ENCODE measurements around the gene ST7. TPM values are rescaled to one million over a fixed set of nuclear protein-coding genes. Genes with fewer than 3 reads are reported as not detected.

The ST7 gene
- polyA plus RNA-seq, 3 donors: 12.4 to 17.4 (median 15.3) TPM

DNA sequence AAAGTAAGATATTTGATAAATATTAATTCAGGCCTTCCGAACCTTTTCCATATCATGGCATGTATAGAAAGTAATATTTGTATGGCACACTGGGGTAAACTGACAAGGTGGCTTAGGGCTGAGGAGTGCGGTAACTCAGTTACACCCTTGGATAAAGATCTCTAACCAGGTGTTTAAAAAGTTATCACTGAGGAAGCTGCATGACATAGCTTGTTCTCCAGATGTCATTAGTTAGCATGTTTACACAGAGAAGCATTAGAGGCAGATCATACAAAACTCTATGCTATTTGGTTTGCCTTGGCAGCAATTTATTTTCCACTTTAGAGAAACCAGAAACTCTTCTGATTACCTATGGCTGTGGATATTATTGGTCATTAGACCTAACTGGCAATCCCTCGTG is 118.2 kb downstream of the ST7 start:
- H3K27ac ChIP-seq (ENCODE audit: low read depth, low read length): no peak overlapping the region
- 74 to 93% (median 87%) methylated on average over 3 of the region's 3 CpGs for WGBS, 3 donors

DNA sequence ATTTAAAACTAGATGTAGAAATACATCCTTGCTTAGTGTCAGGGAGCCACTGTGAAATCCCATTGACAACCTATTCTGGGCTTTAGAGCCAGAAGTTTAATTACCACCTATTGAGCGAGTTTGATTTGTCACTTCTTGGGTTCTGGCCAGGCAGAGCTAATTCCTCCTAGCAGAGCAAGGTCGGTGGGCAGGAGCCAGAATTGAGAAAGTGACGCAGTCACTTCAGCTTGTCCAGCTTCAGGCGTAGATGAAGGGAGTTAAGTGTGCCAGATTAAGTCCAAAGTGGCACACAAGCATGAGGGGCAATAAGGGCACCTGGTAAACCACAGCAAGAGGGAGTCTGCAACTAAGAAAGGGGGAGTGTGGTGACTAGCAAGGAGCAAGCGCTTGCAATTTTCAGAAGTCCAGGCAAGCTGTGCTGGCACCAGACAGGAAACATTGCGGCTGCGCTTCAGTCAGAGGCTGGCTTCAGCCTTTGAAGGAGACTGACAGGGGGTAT is 119.4 kb downstream of the ST7 start:
- no peak overlapping the region for H3K27ac ChIP-seq (ENCODE audit: low read depth, low read length)
- WGBS, 3 donors: 16 to 38% (median 31%) methylated on average over 7 of the region's 7 CpGs

DNA sequence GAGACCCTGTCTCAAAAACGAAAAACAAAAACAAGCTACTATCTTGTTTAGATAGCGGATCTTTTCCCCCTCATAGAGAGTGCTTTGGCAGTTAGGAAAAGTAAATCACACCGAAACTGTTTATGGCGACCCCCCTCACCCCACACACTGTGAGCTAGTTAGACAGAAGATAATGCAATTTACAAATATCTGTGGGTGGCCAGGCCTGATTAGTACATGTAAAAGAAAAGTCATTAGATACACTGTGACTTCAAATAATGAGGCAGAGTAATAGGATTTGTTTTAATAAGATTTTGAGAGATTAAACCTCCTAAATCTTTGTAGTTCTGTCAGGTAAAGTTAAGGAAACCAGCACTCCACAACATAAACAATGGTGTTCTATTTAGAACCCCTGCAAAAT is 121.1 kb downstream of the ST7 start:
- 93 to 94% (median 94%) methylated on average over 4 of the region's 4 CpGs for WGBS, 3 donors
- no peak overlapping the region for H3K27ac ChIP-seq (ENCODE audit: low read depth, low read length)

DNA sequence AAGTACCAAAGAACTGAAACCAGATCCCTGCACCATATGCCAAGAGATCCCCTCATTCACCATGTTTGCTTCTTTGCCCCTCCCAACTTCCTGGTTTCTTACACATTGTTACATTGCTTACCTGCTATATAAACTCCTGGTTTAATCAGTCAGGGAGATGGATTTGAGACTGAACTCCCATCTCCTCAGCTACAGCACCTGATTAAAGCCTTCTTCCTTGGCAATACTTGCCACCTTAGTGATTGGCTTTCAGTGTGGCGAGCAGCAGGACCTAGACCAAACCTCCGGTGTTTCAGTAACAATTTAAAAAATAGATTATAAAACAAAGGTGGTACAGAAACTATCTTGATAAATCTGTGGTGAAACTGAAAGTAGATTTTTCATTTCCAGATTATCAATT is 122.6 kb downstream of the ST7 start:
- WGBS, 3 donors: 97 to 100% (median 99%) methylated on average over 2 of the region's 2 CpGs
- H3K27ac ChIP-seq (ENCODE audit: low read depth, low read length): no peak overlapping the region

DNA sequence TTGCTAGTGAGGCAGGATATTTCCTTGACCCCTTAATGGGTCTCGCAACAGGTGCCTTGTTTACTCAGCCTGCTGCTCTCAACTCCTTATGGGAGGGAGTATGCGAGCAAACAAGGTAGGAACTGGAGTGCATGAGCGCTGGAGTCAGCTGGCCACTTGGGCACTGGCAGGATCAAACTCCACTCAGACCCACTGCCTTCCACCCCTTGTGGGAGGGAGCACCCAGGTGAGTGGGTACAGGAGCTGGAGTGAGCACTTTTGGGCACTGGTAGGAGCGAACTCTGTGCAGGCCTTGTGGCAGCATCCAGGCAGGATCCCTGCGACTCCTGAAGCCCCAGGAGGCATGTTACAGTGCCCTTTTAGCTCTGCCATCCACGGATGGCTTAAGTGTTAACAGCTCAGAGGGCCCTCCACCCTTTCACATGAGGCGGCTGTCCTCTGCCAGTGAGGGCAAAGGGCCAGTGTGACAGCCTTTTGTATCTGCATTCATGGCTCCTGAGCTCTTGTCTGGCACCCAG is 123.2 kb downstream of the ST7 start:
- no peak overlapping the region for H3K27ac ChIP-seq (ENCODE audit: low read depth, low read length)
- WGBS, 3 donors: 78 to 82% (median 81%) methylated on average over 7 of the region's 7 CpGs

DNA sequence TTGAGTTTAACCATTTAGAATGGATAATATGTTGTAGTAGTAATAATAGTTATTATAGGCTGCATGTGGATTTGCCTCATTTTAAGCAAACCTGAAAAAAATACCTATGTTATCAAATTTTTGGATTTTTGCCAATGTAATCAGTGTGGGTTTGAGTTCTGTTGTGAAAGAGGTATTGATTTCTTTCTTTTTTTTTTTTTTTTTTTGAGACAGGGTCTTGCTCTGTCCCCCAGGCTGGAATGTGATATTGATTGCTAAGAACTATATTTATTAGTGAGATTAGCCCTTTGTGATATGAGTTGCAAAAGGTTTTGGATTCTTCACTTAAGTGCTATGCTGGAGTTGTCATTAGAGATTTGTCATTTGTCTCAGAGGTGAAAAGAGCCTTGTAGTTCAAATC is 124.4 kb downstream of the ST7 start:
- no peak overlapping the region for H3K27ac ChIP-seq (ENCODE audit: low read depth, low read length)

DNA sequence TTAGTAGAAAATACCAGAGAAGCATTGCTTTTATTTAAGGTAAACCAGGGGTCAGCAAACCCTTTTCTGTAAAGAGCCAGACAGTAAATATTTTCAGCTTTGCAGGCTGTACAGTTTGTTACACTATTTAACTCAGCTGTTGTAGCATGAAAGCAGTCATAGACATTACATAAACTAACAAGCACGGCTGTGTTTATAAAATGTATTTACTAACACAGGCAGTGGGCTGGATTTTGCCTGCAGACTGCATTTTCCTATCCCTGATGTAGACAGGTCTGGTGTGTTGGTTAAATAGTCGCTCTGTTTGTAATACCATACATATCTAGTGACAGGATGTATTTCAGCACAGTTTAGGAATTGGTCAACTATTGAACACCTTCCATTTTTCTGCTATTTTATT is 129.3 kb downstream of the ST7 start:
- WGBS, 3 donors: 69 to 71% (median 70%) methylated on average over 2 of the region's 2 CpGs
- H3K27ac ChIP-seq (ENCODE audit: low read depth, low read length): no peak overlapping the region

DNA sequence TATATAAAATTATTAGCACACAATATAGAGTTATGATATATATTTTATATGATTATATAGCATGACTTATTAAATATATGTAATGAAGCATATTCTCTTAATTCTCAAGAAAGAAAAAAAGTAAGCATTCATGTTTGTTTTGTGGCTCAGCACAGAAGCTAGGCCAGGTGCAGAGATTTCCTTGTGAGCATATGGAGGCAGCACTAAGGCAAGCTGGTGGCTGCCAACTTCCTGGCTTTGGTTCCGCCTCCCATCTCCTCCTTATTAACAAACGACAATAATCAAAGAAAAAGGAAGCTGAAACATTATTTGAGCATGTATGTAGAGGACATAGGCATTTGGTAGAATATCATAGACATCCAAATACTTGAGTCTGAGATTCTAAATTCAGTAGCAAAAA is 130.3 kb downstream of the ST7 start:
- no peak overlapping the region for H3K27ac ChIP-seq (ENCODE audit: low read depth, low read length)
- WGBS, 3 donors: 33 to 42% (median 35%) methylated on average over 2 of the region's 2 CpGs

DNA sequence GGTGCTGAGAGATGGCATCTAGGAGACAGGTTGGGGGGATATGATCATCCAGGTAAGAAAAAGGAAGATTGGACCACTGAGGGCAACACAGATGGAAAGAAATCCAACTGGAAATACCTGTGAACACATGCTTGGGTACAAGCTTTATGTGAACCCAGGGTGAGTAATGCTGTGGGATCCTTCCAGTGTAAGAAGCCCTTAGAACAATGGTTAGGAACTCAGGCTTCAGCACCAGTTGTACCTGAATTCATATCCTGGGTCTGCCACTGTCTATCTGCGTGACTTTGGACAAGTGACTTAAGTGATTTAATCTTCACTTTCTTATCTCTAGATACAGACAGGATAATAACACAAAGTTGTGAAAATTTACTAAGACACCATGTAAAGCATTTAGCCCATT is 131.0 kb downstream of the ST7 start:
- H3K27ac ChIP-seq (ENCODE audit: low read depth, low read length): no peak overlapping the region
- WGBS, 3 donors: 82 to 93% (median 89%) methylated on average over 1 of the region's 1 CpG

DNA sequence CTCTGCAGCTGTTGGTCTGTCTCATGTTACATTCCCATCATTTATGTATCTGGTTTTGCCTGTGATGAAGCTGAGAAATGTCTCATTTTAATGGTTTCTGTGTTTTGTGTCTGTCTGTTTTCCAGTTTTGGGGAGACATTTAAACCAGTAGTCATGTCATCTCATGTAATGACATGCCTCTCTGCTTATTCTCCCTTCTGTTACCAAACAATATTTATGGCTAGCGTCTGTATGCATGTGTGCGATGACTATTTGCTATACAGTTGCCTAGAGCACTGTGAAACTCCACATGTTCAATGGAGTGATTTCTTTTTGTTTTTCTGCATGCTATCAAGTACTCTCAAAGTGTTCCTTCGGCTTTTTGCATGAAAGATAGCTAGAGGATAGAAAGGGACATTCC is 132.0 kb downstream of the ST7 start:
- 88 to 95% (median 91%) methylated on average over 3 of the region's 3 CpGs for WGBS, 3 donors
- H3K27ac ChIP-seq (ENCODE audit: low read depth, low read length): no peak overlapping the region

DNA sequence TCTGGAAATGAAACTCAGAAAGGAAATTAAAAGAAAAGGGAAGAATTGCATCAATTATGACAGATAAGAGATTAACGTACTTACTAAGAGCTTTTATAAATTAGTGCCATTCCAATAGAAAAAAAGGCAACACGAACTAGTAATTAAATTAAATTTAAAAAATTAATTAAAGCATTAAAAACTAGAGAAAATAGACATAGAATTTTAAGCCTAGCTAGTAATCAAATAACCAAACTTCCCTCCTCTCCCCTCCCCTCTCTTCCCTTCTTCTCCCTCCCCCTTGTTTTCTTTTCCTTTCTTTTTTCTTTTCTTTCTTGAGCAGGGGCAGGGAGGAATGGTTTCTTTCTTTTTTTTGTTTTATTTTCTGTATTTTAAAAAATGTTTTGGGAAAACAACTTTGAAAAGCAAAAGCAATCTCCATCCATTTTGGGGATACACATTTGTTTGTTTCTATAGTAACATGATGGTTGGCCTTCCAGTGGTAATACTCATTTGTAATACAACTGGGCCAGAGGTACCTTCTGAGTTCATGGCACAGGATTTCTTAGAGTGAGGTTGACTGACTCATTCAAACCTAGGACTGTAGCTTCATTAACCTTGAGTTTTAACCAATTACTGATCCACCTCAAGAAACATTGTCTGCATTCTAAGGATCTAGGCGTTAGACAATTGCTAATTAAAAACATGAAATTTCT is 132.6 kb downstream of the ST7 start:
- no peak overlapping the region for H3K27ac ChIP-seq (ENCODE audit: low read depth, low read length)
- 75 to 82% (median 76%) methylated on average over 3 of the region's 3 CpGs for WGBS, 3 donors

DNA sequence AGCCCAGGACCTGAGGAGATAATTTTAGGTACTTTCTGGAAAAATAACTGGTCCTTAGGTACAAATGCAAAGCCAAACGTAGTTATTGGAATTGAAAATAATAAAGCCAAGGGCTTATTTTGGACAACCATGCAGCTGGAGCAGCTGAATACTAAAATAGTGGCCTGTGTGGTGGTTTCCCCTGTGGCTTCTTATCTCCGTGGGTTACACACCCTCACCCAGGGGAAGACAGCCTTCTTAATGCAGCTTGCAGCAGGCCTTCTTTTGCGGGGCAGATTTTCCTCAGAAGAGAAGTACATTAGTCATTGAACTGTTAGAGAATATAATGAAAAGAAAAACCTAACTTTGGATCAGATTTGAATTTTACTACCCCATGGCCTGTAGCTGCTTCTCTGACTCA is 133.5 kb downstream of the ST7 start:
- no peak overlapping the region for H3K27ac ChIP-seq (ENCODE audit: low read depth, low read length)
- 44 to 86% (median 56%) methylated on average over 3 of the region's 3 CpGs for WGBS, 3 donors

DNA sequence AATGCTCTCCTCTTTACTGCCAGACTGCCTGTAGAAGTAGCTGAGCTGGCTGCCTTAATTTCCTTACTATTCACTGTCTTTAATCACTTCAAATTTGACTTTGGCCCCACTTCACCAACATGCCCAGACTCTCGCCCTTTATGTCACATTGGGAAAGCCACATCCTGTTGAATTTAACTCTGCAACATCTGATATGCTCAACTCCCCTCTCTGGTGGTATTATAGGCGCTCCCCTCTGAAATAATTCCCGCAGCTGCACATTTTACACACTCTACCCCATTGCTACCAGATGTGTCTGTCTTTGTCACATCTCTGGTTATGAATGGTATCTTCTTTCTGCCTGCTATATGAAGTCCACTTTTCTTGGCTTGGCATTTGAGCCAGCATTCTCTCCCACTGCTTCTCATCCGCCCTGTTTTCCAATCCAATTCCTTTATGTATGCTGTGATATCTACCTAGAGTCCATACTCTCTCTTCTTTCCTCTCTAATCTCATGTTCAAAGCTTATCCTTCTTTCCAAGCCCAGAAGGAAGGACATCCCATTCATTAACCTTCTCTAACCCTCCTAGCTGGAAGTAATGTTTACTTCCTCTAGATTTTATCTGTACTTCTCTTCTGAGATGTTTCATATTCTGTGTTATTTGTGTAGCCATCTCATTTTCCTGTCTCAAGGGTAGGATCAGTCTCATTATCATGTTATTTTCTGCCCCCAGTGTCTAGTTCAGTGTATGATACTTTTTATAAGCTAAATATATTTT is 134.5 kb downstream of the ST7 start:
- 58 to 81% (median 64%) methylated on average over 4 of the region's 4 CpGs for WGBS, 3 donors
- no peak overlapping the region for H3K27ac ChIP-seq (ENCODE audit: low read depth, low read length)

DNA sequence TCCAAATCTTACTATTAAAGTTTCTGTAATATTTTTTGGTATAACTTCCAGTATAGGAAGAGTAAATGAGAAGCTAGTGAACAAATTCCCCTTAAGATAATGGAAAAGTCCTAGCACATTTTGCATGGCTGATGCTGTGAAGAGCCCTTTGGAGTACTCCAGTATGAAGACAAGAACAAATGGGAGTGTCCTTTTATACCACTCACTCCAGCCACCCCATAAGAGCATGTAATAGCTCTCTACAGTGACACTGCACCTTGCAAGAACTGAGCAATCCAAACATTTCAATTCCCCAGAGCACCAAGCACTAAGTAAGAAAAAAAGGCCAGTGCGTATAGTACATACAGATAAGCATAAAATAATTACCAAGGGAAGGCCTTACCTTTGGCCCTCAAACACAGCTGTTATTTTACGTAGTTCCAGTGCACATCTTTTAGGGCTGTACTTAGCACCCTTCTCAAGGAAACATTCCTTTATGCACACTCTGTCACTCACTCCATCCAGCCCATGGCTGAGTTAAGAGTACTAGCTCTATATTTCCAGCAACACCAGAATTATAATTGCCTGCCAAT is 135.4 kb downstream of the ST7 start:
- 40 to 95% (median 93%) methylated on average over 2 of the region's 2 CpGs for WGBS, 3 donors
- no peak overlapping the region for H3K27ac ChIP-seq (ENCODE audit: low read depth, low read length)

DNA sequence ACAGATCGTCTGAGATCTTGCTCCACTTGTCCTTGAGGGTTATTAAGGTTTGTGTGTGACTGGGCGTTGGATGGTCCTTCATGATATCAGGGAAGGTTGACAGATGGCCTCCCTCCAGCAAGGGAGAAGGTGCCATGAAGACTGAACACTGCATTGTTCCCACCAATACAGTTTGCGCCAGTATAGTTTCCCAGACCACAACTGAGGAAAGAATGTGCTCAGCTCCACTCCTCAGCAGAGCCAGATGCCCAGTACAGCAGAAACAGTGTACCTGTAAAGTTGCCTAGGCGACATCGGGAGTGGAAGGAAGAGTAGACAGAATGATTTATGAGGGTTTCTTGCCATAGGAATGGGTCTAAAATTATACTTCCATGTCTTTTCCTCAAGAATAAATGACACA is 137.5 kb downstream of the ST7 start:
- H3K27ac ChIP-seq (ENCODE audit: low read depth, low read length): no peak overlapping the region
- WGBS, 3 donors: 50 to 82% (median 80%) methylated on average over 5 of the region's 5 CpGs

DNA sequence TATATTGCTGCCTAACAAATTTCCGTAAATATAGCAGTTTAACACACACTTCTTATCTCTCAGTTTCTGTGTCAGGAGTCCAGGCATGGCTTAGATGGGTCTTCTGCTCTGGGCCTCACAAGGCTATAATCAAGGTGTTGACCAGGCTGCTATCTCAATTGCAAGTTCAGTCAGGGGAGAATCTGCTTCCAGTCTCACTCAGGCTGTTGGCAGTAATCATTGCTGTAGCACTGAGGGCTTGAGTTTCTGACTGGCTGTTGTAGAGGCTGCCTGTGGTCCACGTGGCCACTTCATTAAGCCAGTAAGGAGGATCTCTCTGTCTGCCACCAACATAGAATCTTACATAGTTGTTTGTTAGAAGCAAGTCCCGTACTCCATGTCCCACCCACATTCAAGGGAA is 138.4 kb downstream of the ST7 start:
- 82 to 88% (median 83%) methylated on average over 3 of the region's 3 CpGs for WGBS, 3 donors

DNA sequence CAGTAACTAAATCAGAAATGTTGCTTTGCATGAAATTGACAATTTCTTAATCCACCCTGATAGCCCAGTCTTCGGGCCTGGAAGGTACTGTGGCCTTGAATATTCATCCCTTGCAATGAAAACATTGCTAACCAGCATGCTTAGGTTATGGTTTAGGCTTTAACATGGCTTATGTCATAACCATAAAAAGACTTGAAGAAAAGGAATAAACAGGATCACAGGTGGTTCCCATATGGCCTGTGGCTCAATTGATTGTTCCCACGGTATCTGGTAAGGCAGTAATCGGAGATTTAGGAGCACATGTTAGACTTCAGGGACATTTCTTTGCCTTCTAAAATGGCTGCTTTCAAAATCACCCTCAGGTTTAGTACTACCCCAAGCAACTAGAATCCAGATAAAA is 139.5 kb downstream of the ST7 start:
- H3K27ac ChIP-seq (ENCODE audit: low read depth, low read length): no peak overlapping the region
- 33 to 83% (median 74%) methylated on average over 3 of the region's 3 CpGs for WGBS, 3 donors

More for the DNA sequence above, 138.4 kb downstream of the ST7 start:
- no peak overlapping the region for H3K27ac ChIP-seq (ENCODE audit: low read depth, low read length)

DNA sequence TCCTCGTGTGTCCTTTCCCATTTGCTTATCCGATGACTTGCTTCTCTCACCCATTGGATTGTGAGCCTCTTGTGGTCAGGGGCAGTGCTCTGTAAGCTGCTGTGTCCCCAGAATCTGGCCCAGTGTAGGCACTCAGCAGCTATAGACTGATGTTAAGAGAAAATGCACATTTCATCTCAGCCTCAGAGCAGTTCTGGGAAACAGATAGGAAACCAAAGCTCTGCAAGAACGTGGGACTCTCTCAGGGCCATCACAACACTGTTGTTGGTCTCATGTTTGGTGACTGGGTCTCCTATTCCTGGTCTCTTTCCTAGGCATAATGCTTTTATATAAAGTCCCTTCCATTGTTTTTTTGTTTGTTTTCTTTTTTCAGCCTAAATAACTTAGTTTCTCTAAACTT is 141.2 kb downstream of the ST7 start:
- no peak overlapping the region for H3K27ac ChIP-seq (ENCODE audit: low read depth, low read length)
- 84 to 93% (median 86%) methylated on average over 3 of the region's 3 CpGs for whole genome bisulfite sequencing, 3 donors

DNA sequence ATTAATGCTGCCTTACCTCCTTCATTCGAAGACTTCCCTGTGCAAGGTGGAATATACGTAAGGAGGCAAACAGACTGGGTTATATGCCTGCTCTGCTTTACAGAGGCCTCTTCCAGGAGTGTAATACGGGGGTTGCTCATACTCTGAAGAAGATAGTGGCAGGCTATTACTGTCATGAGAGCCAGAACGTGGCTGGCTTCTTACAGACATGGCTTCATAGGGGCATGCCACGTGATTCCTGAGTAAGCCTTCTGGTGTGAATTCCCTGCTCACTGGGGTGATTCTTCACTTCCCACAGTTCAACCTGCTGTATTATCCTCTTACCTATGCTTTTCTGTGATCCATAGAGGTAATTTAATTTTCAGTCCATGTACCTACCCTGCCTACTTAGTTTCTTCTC is 141.8 kb downstream of the ST7 start:
- no peak overlapping the region for H3K27ac ChIP-seq (ENCODE audit: low read depth, low read length)
- WGBS, 3 donors: 96 to 97% (median 96%) methylated on average over 5 of the region's 5 CpGs
